GM21528 (cell line): ENCODE results near the gene MOK.

Experiments used
- ATAC-seq: cut with Tn5 transposase; IDR thresholded peaks from one replicate; pipeline ENCODE4 v1.9.1; 2021; ENCODE audit warnings: mild to moderate bottlenecking, moderate library complexity; ENCODE audit not compliant: unreplicated experiment, low FRiP score

The MOK gene

GRCh38 chr14:102187044-102187443 lies 117.9 kb downstream of the MOK start:
- ATAC-seq: no peak

DNA sequence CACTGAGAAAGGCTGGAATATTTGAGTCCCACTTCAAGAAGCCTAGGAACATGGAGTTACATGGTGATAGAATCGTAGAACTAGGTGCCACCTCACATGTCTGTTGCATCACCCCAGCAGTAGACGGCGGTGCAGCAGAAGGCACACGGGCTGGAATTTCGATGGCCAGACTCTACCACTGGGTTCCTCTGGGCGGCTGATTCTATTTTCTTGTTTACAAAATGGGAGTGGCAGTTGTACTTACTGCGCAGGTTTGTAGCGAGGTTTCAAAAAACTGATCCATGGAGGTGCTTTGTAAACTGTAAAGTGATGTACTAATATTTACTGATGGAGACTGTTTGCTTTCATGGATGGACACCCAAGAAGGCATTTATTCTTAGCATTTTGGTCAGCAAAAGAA lies 119.6 kb downstream of the MOK start:
- no peak for ATAC-seq

DNA sequence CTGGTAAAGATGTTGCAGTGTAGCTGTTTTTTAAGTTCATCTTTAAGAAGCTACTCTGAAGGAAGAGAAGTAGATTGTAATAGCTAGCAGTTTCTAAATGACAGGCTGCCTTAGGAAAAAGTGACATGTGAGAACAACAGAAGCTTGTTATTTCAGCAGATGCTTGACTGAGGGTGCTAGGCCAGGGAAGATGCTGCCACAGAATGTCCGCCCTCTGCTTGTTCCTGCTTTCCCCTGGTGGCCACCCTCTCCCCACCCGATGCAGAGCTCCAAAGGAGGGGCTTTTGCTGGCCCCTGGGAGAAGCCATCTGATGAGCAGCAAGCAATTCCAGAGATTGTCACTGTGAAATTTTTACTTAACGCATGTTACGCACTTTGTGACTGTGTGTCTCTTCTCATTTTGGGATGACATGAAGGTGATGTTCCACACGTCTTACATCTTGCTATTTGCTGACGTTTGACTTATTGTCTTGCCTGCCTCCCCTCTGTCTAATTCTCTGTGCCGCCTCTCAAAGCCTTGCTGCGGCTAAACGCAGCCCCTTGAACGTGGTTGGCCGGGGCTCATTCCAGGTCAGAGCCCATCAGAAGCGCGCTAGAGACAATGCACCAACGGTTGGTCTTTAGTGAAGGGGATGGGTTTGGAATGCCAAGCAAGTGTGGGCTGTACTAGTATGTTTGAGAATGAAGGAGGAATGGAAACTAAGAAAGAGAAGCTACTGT lies 120.5 kb downstream of the MOK start:
- no peak for ATAC-seq

DNA sequence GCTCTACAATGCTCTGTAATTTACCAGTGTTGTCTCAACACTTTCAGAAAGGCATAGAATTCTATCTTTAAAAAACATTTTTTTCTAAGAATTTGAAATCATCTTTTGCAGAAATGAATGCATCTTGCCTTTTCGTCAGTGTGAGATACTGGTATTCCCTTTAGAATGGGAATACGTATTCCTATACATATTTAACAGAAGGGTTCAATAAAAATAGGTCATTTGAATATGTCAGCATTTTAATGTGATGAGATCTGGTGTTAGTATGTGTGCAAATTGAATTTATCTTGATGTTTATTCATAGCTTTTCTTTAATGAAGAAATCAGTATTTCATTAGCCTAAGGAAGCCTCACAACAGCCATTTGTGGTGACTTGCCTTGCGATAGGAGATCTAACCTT lies 121.1 kb downstream of the MOK start:
- no peak for ATAC-seq

- no peak for ATAC-seq
These were observed 121.9 kb downstream of the MOK start for GRCh38 chr14:102182936-102183619.

DNA sequence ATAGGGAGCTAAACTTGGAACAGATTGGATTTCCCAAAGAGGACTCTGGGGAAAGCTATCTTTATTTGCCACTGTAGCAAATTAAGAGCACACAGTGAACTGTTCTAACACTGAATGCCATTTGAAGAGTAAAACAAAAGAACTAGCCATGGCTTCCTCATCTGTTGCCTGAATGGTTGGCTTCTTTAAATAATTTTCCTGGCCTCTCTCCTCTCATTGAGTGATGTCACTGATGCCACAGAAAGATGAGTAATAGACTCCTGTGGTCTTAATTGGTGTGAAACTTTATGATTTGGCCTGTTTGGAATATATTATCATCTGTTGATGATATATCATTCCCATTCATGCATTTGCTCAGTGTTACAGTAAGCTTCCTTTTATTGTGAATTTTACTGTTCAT lies 122.8 kb downstream of the MOK start:
- no peak for ATAC-seq

DNA sequence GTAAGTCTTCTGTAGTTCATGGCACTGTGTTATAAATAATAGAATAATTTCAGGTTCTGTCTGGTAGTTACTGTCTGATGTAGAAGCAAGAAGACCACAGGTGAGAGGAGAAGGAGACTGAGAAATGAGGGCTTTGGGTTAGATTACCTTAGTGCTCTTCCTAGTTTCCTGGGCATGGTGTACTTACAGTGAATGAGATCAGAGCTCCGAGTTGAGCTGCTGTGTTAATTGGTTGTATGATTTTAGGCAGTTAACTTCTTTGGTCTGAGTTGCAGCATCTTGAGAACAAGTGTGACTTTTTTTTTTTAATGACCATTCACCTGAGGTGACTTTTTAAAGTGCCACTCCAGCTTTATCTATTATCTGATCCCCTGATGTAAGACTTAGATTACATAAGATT lies 123.8 kb downstream of the MOK start:
- ATAC-seq: no peak

DNA sequence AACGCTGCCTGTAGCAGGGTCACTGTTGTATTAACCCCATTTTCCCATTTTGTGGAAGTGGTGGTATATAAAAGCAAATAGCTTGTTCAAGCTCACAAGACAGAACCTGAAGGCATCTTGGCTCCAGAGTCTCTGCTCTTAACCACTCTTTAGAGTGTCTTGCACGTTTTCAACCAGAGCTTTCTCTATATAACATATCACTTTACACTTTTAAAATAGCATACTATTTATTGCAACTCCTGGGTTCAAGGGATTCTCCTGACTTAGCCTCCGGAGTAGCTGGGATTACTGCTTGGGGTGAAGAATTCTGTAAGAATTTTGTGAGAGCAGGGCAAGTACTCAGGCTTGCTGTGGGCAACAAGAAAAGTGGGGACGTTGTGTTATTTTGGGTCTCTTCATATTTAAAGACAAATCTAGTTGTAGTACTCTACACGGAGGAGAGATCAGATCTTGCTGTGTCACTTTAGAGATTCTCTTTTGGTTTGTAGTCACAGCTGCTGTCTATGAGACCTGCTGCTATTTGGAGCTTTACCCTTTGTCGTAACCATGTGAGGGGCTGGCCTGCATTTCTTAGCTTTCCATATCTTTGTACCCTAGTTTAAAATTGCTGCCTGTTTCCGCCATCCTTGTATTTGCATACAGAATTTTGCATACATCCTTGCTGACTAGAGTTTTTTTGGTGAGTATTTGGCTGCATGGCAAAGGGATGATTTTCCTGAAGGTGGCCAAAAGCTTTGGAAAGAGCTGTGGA lies 124.5 kb downstream of the MOK start:
- no peak for ATAC-seq
